Superior temporal gyrus (tissue), 1 donor: ENCODE data around the gene ACTR2.
"Not testable (repeated sequence)": the region's sequence is repeated elsewhere in the genome, so short reads cannot be mapped to it uniquely, and the experiment has no call there.

ENCODE experiments used
- DNase-seq: peaks from one replicate; pipeline ENCODE4 v3.0.0-alpha.2; 2016; ENCODE audit errors: extremely low spot score

ACTR2 gene

GRCh38 chr2:65227456-65228262 lies at the start of gene ACTR2:
Gene ACTR2, plus strand, starts transcription at chr2:65227831. Its CDS starts 79 bp downstream, at chr2:65227910.
- peak; percentile 97 for DNase-seq

GRCh38 chr2:65182570-65182969 lies 45.1 kb upstream of the ACTR2 start:
- DNase-seq: no peak

GRCh38 chr2:65183406-65183805 lies 44.2 kb upstream of the ACTR2 start:
- DNase-seq: not testable (repeated sequence)

GRCh38 chr2:65185012-65185411 lies 42.6 kb upstream of the ACTR2 start:
- no peak for DNase-seq

GRCh38 chr2:65186093-65186868 lies 41.4 kb upstream of the ACTR2 start:
- no peak for DNase-seq

GRCh38 chr2:65186872-65187851 lies 40.5 kb upstream of the ACTR2 start:
- DNase-seq: peak; percentile 94

GRCh38 chr2:65193446-65193845 lies 34.2 kb upstream of the ACTR2 start:
- DNase-seq: no peak

GRCh38 chr2:65198737-65199136 lies 28.9 kb upstream of the ACTR2 start:
- peak; percentile 29 for DNase-seq

- DNase-seq: no peak
These were observed 28.5 kb upstream of the ACTR2 start for GRCh38 chr2:65199166-65199565.

GRCh38 chr2:65199891-65200290 lies 27.7 kb upstream of the ACTR2 start:
- DNase-seq: no peak

- no peak for DNase-seq
These were observed 23.0 kb upstream of the ACTR2 start for GRCh38 chr2:65204461-65205210.

GRCh38 chr2:65212115-65212514 lies 15.5 kb upstream of the ACTR2 start:
- no peak for DNase-seq

GRCh38 chr2:65212619-65213018 lies 15.0 kb upstream of the ACTR2 start:
- DNase-seq: no peak

- DNase-seq: no peak
These were observed 14.6 kb upstream of the ACTR2 start for GRCh38 chr2:65213035-65213434.

GRCh38 chr2:65214361-65214760 lies 13.3 kb upstream of the ACTR2 start:
- DNase-seq: no peak

- DNase-seq: no peak
These were observed 12.8 kb upstream of the ACTR2 start for GRCh38 chr2:65214843-65215242.

- no peak for DNase-seq
These were observed 11.7 kb upstream of the ACTR2 start for GRCh38 chr2:65215946-65216345.

GRCh38 chr2:65220432-65221131 lies 7.0 kb upstream of the ACTR2 start:
- no peak for DNase-seq

GRCh38 chr2:65221275-65221674 lies 6.4 kb upstream of the ACTR2 start:
- not testable (repeated sequence) for DNase-seq

GRCh38 chr2:65227020-65227455 lies 593 bp upstream of the ACTR2 start:
- DNase-seq: no peak
